CD14-positive monocyte (primary cell): ENCODE data around the gene PLCB3. TPM values are rescaled to one million over a fixed set of nuclear protein-coding genes. Genes with fewer than 3 reads are reported as not detected.
A peak's percentile ranks its signal among the peaks of the same experiment; 100 is the strongest.

Experiments
- DNase-seq, 3 donors: peaks; one replicate each; pipeline ENCODE4 v3.0.0-alpha.2; 2011 to 2022
- H2AFZ ChIP-seq: 2 replicates; pipeline ENCODE4 v1.6.0; 2012; ENCODE audit warnings: mild to moderate bottlenecking, low read depth, low read length, inconsistent platforms; ENCODE audit not compliant: insufficient read depth, poor library complexity, severe bottlenecking
- H3K27ac ChIP-seq, 2 donors: 1 replicate in 1 of 2; 2 replicates in 1 of 2; pipeline ENCODE4 v1.5.1; 2012 to 2013; ENCODE audit warnings: low read length in 2 of 2, control low read depth in 1 of 2, inconsistent platforms in 1 of 2, low read depth in 1 of 2, mild to moderate bottlenecking in 1 of 2
- H3K27me3 ChIP-seq, 2 donors: one replicate each; pipeline versions ENCODE4 v1.6.0 to v1.6.1; 2011 to 2013; ENCODE audit warnings: low read length in 2 of 2; ENCODE audit not compliant: control insufficient read depth in 2 of 2, insufficient read depth in 2 of 2
- H3K36me3 ChIP-seq, 2 donors: replicated peaks in 1 of 2; 1 replicate in 1 of 2; 2 replicates in 1 of 2; pipeline versions ENCODE4 v1.5.1 to v1.6.1; 2012 to 2013; ENCODE audit warnings: low read length in 2 of 2, control low read depth in 1 of 2, inconsistent platforms in 1 of 2, mild to moderate bottlenecking in 1 of 2; ENCODE audit not compliant: insufficient read depth in 2 of 2, control insufficient read depth in 1 of 2
- H3K4me1 ChIP-seq, 2 donors: 1 replicate in 1 of 2; 2 replicates in 1 of 2; pipeline versions ENCODE4 v1.5.1 to v1.6.1; 2012 to 2013; ENCODE audit warnings: low read length in 2 of 2, control low read depth in 1 of 2, inconsistent platforms in 1 of 2, mild to moderate bottlenecking in 1 of 2, moderate library complexity in 1 of 2; ENCODE audit not compliant: insufficient read depth in 2 of 2, control insufficient read depth in 1 of 2
- H3K4me2 ChIP-seq: replicated peaks from 2 replicates; pipeline ENCODE3; 2012; ENCODE audit warnings: low read length, moderate library complexity, mild to moderate bottlenecking; ENCODE audit not compliant: poor library complexity, severe bottlenecking; ENCODE audit errors: extremely low read depth
- H3K4me3 ChIP-seq, 3 experiments: fragments of 200-600 bp in 1 of 3; sonication (generic) in 1 of 3; replicated peaks in 1 of 3; 1 replicate in 2 of 3; 2 replicates in 1 of 3; pipeline ENCODE4 v1.5.1; 2011 to 2013; ENCODE audit warnings: low read length in 3 of 3, mild to moderate bottlenecking in 3 of 3, control low read depth in 2 of 3, low read depth in 2 of 3, inconsistent platforms in 1 of 3, moderate library complexity in 1 of 3
- H3K79me2 ChIP-seq: 2 replicates; pipeline ENCODE4 v1.6.0; 2012; ENCODE audit warnings: mild to moderate bottlenecking, control low read depth, inconsistent platforms, low read length, moderate library complexity; ENCODE audit not compliant: insufficient read depth
- H3K9ac ChIP-seq: 2 replicates; pipeline ENCODE4 v1.6.0; 2017; ENCODE audit warnings: low read length, mild to moderate bottlenecking; ENCODE audit not compliant: insufficient read depth, poor library complexity, severe bottlenecking
- H3K9me3 ChIP-seq, 2 donors: replicated peaks in 1 of 2; 1 replicate in 1 of 2; 2 replicates in 1 of 2; pipeline versions ENCODE4 v1.5.1 to v1.6.1; 2012 to 2013; ENCODE audit warnings: low read length in 2 of 2, control low read depth in 1 of 2; ENCODE audit not compliant: control insufficient read depth in 1 of 2, insufficient read depth in 1 of 2
- H4K20me1 ChIP-seq: 2 replicates; pipeline ENCODE4 v1.6.0; 2012; ENCODE audit warnings: mild to moderate bottlenecking, low read length, control low read depth, moderate library complexity; ENCODE audit not compliant: insufficient read depth
- H3K27ac Mint-ChIP-seq, 7 donors: one replicate each; pipeline ENCODE4 v1.8.0; 2020; ENCODE audit warnings: mild to moderate bottlenecking in 7 of 7, mixed read lengths in 7 of 7, moderate library complexity in 6 of 7, inconsistent platforms in 2 of 7
- H3K27me3 Mint-ChIP-seq, 3 donors: one replicate each; pipeline ENCODE4 v1.8.0; 2021 to 2022; ENCODE audit warnings: low read depth in 3 of 3, mild to moderate bottlenecking in 3 of 3, mixed read lengths in 3 of 3, moderate library complexity in 3 of 3, inconsistent platforms in 1 of 3
- H3K36me3 Mint-ChIP-seq, 2 donors: one replicate each; pipeline ENCODE4 v1.8.0; 2020; ENCODE audit warnings: mixed read lengths in 2 of 2, inconsistent platforms in 1 of 2, mild to moderate bottlenecking in 1 of 2
- H3K4me1 Mint-ChIP-seq: one replicate; pipeline ENCODE4 v1.8.0; 2020; ENCODE audit warnings: mild to moderate bottlenecking, mixed read lengths
- H3K4me3 Mint-ChIP-seq, 2 donors: one replicate each; pipeline ENCODE4 v1.8.0; 2020; ENCODE audit warnings: mild to moderate bottlenecking in 2 of 2, mixed read lengths in 2 of 2, moderate library complexity in 1 of 2
- H3K9me3 Mint-ChIP-seq, 7 donors: one replicate each; pipeline ENCODE4 v1.8.0; 2020 to 2022; ENCODE audit warnings: mixed read lengths in 7 of 7, mild to moderate bottlenecking in 6 of 7, moderate library complexity in 6 of 7, inconsistent platforms in 2 of 7
- WGBS: methylation state at CpG from one replicate; pipeline ENCODE4 v1.1.5; 2013; ENCODE audit warnings: missing lambda C conversion rate; ENCODE audit not compliant: insufficient coverage; 5-methylcytosine and 5-hydroxymethylcytosine counted together
- intact Hi-C, 2 donors: fragments of 100-400 bp; cut with micrococcal nuclease; formaldehyde crosslinking; loops; one replicate each; pipeline versions ENCODE4 v1.15.0 to v1.15.1; 2023
- polyA plus RNA-seq, 3 donors: library from polyadenylated mRNA; depleted of rRNA in 1 of 3; unstranded in 2 of 3; stranded (reverse) in 1 of 3; fragments of 300-500 nt in 2 of 3; fragments of >200 nt in 1 of 3; fragmentation: Illumina TruSeq in 2 of 3; gene quantifications; 1 replicate in 2 of 3; 2 replicates in 1 of 3; pipeline ENCODE4 v1.2.3, GENCODE V29; 2012 to 2021
- TF ChIP-seq, protein P1 (sequence below): fragments of 200-600 bp; IDR thresholded peaks from one replicate; pipeline ENCODE4 v1.8.0; 2022; ENCODE audit warnings: antibody characterized with exemption, mild to moderate bottlenecking

The PLCB3 gene
- polyA plus RNA-seq, 3 donors, result 1.1 to 17.8 (median 1.4) TPM

GRCh38 chr11:64244107-64244506 lies 7.2 kb upstream of the PLCB3 start:
- no peak for DNase-seq
- H3K9ac ChIP-seq, result no peak overlapping the region
- no peaks in the 10 kb centered on the region for H4K20me1 ChIP-seq
- TF ChIP-seq, protein P1, sequence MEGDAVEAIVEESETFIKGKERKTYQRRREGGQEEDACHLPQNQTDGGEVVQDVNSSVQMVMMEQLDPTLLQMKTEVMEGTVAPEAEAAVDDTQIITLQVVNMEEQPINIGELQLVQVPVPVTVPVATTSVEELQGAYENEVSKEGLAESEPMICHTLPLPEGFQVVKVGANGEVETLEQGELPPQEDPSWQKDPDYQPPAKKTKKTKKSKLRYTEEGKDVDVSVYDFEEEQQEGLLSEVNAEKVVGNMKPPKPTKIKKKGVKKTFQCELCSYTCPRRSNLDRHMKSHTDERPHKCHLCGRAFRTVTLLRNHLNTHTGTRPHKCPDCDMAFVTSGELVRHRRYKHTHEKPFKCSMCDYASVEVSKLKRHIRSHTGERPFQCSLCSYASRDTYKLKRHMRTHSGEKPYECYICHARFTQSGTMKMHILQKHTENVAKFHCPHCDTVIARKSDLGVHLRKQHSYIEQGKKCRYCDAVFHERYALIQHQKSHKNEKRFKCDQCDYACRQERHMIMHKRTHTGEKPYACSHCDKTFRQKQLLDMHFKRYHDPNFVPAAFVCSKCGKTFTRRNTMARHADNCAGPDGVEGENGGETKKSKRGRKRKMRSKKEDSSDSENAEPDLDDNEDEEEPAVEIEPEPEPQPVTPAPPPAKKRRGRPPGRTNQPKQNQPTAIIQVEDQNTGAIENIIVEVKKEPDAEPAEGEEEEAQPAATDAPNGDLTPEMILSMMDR, result no peak
- no peak overlapping the region for H3K4me3 ChIP-seq
- WGBS, result 57% methylated on average over 2 of the region's 5 CpGs
- peaks cover 61 to 75% of the 10 kb centered on the region in 2 donors for H3K4me1 ChIP-seq
- no peaks in the 10 kb centered on the region for H3K9me3 Mint-ChIP-seq
- H3K4me1 Mint-ChIP-seq, result peaks cover 55% of the 10 kb centered on the region
- H3K27me3 Mint-ChIP-seq, result peaks cover 0 to 5% (median 2%) of the 10 kb centered on the region in 3 donors
- no peaks in the 10 kb centered on the region for H3K9me3 ChIP-seq
- H3K79me2 ChIP-seq, result peaks cover 40% of the 10 kb centered on the region
- peaks cover 14 to 16% of the 10 kb centered on the region in 2 donors for H3K36me3 Mint-ChIP-seq
- peak overlapping the region in 1 of 2 donors; percentile 11 for H3K27ac ChIP-seq
- no peak overlapping the region for H3K4me2 ChIP-seq
- intact Hi-C loops, result loop anchor here (5.0 kb wide), 2 partner anchors 37 to 58 kb away; partner anchors contain the start of genes FERMT3 (in 2 of the 2) and CATSPERZ (in 1 of the 2)
- no peak overlapping the region for H3K4me3 Mint-ChIP-seq
- H2AFZ ChIP-seq, result no peak overlapping the region
- H3K27ac Mint-ChIP-seq, result peak overlapping the region in 4 of 7 donors; percentile 25 to 54 (median 40)
- H3K36me3 ChIP-seq, result peaks cover 10 to 12% of the 10 kb centered on the region in 2 donors
- H3K27me3 ChIP-seq, result no peaks in the 10 kb centered on the region

- Mint-ChIP-seq H3K9me3 (no peaks in the 10 kb centered on the region), H3K27me3 (peaks cover 0 to 4% (median 3%) of the 10 kb centered on the region in 3 donors), H3K27ac (peak overlapping the region in 3 of 7 donors; percentile 65 to 78 (median 75)), H3K4me1 (peaks cover 48% of the 10 kb centered on the region), H3K36me3 (peaks cover 13 to 14% of the 10 kb centered on the region in 2 donors), H3K4me3 (peak overlapping the region; percentile 85 to 89)
- Histone ChIP-seq H3K27ac (peak overlapping the region; percentile 13 to 92), H3K9ac (peak overlapping the region; percentile 76), H4K20me1 (no peaks in the 10 kb centered on the region), H3K4me3 (peak overlapping the region in 1 of 3 experiments; percentile 86), H2AFZ (no peak overlapping the region), H3K79me2 (peaks cover 40% of the 10 kb centered on the region), H3K27me3 (no peaks in the 10 kb centered on the region), H3K4me2 (peak overlapping the region; percentile 91), H3K9me3 (no peaks in the 10 kb centered on the region), H3K4me1 (peaks cover 52 to 66% of the 10 kb centered on the region in 2 donors), H3K36me3 (peaks cover 10 to 12% of the 10 kb centered on the region in 2 donors)
- intact Hi-C loops, result loop anchor here (5.0 kb wide), 2 partner anchors 38 to 57 kb away; partner anchors contain the start of genes FERMT3 (in 2 of the 2) and CATSPERZ (in 1 of the 2)
- WGBS, result no CpG with 5 or more reads among the region's 6 CpGs
- TF ChIP-seq, protein P1, result no peak
- no peak for DNase-seq
Observed at GRCh38 chr11:64244966-64245365, 6.4 kb upstream of the PLCB3 start.
